ENCODE results near the gene CLMN.
"Not testable (repeated sequence)": the region's sequence is repeated elsewhere in the genome, so short reads cannot be mapped to it uniquely, and the experiment has no call there.

CLMN gene

DNA sequence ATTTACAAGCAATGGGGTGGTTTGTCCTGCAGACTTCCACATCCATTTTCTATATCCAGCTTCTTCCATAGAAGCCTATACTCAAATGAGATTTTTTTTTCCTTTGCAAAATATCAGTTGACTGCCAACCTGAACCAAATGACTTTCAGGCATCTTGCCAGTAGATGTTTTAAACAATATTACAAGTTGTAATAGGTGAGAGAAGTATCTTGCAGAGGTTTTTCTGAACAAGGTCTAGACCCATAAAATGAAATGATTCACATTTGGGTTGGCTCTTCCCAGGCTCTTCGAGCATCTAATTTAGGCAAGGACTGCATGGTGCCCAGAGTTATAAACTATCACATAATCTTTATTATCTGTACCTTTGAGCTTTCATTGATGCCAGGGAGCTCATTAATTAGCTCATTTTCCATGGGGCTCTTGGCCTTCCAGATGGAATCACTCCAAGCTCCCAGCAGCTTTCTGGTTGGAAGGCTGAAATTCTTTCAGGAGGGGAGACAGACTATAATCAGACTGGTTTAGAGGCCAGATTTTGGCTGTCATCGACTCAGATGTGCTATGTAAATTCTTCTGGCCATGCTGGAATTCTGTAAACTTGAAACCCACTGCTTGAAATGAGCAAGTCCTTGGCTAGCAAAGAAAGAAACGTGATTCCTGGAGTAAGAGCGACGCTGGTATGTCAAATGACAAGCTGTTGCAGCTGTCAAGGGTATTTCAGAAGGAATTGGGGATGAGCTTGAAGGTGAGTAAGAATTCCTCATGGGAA is 130.2 kb downstream of the CLMN start:
- DNase-seq: no peak

DNA sequence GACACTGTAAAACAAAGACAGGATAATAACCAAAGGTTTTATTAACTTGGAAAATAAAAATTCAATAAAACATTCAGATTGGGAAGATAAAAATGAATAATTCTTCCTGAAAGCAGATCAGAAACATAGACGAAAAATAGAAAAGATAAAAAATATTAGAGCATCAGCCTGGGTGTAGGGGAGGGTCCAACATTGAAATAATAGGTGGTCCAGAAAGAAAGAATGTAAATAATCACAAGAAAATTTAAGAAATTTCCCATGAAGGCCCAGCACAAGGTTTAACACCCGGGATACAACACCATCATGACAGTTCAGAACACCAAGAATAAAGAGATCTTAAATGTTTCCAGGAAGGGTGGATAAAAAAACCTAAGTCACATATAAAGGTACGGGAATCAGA is 131.3 kb downstream of the CLMN start:
- DNase-seq: no peak

GRCh38 chr14:95185767-95186392 is 133.8 kb downstream of the CLMN start:
- DNase-seq: no peak

GRCh38 chr14:95185033-95185766 is 134.5 kb downstream of the CLMN start:
- no peak for DNase-seq

DNA sequence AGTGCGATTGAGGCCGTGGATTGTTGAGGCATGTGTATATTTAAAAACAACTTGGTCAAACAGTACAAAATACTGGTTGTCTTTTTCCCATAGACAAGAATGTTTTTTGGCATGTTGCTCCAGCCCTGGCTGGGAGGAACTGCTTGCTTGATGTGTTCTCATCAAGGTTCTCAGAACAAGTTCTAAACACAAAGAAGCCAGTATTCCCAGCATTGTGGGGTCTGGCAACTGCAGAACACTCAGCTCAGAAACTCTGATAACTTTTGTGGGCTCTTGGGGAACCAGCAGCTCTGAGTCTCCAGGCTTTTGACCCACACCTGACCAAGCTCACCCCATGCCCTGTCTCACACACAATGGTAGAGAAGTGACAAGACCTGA is 135.3 kb downstream of the CLMN start:
- no peak for DNase-seq

DNA sequence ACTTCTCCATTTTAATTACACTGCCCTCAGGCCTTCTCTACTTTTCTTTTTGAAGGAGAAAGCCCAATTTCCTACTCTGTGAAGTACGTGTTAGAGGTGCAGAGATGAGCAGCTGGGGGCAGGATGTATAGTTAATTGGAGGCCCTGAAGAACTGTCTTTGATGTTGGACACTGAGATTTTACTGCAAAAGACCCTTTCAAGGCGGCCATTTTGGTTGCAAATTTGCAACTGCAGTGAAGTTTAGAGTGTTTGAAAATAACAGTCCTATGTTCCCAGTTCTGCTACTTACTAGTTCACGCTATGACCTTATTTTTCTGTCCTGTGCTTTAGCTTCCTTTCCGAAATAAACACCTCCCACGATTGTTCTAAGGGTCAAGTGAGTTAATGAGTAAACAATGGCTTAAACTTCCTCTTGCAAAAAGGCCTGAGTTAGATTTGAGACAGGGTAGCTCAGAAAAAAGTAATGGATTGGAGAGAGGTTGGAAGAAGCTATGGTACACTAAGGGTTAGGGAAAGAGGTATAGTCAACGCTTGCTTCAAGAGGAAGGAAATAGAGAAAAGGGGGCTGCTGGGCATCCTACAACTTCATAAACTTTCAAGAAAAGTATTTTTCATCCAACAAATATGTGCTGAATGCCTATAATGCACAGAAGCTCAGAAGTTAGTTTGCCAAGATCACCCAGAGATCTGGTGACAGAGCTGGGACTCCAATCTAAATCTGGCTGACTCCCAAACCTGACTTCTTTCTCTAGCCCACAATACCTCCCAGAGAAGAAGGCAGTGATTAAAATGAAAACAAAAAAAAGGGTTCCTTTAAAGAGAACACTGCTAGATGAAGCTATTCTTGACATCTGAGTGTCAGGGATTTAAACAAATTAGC is 135.9 kb downstream of the CLMN start:
- no peak for DNase-seq

- DNase-seq: no peak
Observed at GRCh38 chr14:95183082-95183481, 136.6 kb downstream of the CLMN start.

DNA sequence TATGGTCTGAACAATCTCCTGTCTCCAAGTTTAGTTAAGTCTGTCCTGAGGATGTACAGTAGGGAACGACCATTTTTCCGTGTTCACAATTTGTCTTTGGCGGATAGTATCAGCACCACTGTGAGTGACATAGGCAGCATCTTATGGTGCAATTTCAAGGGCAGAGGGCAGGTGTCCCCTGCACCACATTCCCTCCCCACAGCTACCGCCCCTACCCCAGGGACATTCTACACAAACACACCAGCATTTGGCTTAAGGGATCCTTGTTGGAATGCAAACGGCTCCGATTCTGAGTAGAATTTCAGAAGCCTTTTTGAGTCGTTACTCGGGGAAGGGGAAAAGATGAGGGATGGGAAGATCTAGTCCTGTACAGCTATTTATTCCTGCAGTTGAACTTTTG is 137.3 kb downstream of the CLMN start:
- no peak for DNase-seq

DNA sequence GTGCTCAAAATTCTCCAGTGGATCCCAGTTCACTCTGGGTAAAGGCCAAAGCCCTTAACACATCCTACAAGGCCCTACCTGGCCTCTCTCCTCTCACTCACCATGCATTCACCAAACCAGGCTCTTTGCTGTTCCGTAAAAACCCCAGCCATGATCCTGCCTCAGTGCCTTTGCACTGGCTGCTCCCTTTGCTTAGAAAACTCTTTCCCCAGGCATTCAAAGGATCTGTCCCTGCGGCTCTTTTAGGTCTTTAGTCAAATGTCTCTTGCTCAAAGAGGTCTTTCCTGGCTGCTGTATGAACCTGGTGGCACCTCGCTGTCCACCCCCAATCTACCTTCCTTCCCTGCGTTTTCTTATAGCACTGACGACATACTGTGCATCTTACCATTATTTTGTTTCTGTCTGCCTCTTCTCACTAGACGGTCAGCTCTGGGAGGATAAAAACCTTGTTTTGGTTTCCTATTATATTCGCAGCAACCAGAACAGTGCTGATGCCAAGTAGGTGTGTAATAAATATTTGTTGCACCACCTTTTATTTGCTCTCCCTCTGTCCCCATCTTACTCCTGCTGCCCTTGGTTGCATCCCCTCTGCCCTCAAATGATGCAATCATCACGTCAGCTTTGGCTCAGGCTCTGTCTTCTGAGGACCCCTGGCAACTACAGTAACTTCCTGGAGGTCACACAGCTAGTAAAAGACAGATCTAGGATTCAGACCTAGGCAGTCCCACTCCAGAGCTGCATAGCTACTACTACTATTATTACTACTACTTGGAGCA is 138.6 kb downstream of the CLMN start:
- no peak for DNase-seq

GRCh38 chr14:95175670-95176069 is 144.0 kb downstream of the CLMN start:
- not testable (repeated sequence) for DNase-seq

DNA sequence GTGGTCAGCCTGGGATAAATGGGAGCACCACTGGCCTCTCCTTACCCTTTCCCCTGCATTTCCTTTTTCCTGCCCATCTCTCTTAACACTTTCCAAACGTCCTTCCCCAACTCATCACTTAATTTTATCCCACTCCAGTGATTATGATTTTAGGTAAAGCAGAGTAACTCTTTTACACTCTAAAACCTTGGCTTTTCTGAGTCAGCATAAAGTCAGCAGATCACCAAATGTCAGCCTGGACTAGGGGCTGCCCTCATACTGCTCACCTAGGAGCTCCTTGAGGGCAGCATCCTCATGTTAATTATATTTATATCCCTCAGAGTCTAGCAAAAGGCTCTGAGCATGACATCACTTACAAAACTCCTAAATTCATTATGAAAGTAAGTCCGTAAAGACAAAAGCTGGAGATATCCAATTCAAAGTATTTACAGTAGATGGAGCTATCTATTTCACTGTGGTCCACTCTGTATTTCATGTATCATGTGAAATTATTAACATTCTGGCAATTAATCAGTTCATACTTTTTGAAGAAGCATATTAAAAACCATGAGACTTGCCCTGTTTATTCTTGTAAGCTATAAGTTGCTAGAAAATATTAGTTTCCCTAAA is 145.4 kb downstream of the CLMN start:
- no peak for DNase-seq

DNA sequence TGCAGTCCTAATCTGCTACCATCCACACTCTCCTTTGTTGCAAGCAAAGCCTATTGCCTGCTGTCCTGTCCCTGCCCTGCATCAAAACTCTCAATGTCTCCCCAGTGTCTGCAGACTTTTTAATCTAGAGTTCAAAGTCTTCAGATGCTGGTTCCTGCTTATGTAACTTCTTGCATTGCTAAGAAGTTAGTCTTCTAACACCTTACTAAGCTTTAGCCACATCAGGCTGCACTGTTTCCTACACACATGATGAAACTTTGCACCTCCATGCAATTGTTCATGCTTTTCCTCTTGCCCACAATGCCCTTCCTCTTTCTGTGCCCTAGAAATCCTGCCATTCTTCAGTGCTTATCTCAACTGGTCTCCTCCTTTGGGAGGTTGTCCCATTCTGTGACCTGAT is 146.2 kb downstream of the CLMN start:
- no peak for DNase-seq

DNA sequence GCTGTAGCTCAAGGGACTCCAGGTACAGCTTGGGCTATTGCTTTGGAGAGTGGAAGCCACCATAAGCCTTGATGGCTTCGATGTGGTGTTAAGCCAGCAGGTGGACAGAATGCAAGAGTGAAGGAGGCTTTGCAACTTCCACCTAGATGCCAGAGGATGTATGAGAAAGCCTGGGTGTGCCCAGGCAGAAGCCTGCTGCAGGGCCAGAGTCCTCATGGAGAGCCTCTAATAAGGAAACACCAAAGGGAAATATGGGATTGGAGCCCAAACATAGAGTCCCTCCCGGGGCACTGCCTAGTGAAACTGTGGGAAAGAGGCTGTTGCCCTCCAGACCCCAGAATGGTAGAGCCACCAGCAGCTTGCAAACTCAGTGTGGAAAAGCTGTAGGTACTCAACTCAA is 152.5 kb downstream of the CLMN start:
- no peak for DNase-seq

DNA sequence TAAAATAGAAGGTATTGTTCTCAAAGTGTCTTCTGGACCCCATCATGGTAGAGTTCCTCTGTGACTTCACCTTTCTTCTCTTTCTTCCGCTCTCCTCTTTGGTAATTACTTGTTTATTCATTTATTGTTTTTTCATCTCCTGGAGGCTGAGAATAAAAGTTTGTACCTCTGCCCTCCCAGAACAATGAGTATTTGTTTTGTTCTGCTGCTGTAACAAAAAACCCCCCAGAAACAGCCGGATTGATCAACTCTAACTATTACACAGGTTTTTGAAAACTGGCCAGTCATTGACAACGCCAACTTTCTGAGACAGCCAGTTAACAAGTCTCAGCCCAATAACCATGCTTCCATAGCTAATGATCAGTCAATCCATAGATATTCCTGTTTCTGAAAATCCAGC is 154.2 kb downstream of the CLMN start:
- DNase-seq: no peak

DNA sequence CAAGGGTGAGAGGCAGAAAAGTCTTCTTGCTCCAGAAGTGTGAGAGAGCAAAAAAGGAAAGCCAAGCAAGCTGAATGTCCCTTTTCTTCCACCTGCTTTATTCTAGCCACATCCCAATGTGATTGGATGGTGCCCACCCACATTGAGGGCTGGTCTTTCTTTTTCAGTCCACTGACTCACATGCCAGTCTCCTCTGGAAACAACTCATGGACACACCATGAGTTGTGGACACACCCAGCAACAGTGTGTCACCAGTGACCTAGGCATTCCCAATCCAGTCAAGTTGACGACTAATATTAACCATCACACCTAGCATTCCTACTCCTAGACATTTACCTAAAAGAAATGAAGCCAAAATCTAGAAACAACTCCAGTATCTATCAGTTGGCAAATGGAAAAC is 155.2 kb downstream of the CLMN start:
- no peak for DNase-seq

GRCh38 chr14:95163666-95164065 is 156.0 kb downstream of the CLMN start:
- no peak for DNase-seq

DNA sequence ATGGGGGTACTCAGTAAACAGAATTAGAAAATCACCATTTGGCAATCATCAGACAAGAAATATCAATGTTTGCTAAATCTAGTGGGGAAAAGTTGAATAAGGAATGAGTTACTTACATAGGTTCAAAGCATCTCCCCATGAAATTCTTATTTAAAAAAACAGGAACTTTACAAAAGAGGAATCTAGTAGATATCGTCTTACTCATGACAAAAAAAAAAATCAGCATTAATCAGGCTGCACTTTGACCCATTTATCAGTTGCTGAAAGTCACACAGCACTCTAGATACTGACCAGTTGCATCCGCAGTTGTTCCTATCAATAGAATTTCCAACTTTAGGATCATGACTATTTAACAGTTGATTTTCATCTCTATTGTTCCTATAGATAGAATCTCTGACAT is 156.6 kb downstream of the CLMN start:
- DNase-seq: no peak

DNA sequence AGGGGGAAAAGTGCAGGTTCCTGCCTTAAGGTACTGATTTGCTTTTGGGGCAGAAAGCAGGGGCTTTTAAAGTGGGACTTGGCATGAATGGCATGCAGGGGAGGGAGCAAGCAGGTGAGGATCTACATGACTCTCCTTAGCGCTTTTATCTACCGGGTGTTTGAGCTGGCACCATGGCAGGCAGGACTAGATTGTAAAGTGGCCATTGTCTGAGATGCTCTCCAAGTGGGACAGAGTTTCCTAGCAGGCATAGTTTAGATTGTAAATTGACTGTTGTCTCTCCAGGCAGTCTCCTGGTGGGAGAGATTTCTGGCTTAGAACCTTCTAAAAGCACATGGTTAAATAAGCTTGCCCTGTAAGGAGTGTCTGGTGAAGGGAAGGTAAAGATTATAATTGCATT is 157.1 kb downstream of the CLMN start:
- no peak for DNase-seq

DNA sequence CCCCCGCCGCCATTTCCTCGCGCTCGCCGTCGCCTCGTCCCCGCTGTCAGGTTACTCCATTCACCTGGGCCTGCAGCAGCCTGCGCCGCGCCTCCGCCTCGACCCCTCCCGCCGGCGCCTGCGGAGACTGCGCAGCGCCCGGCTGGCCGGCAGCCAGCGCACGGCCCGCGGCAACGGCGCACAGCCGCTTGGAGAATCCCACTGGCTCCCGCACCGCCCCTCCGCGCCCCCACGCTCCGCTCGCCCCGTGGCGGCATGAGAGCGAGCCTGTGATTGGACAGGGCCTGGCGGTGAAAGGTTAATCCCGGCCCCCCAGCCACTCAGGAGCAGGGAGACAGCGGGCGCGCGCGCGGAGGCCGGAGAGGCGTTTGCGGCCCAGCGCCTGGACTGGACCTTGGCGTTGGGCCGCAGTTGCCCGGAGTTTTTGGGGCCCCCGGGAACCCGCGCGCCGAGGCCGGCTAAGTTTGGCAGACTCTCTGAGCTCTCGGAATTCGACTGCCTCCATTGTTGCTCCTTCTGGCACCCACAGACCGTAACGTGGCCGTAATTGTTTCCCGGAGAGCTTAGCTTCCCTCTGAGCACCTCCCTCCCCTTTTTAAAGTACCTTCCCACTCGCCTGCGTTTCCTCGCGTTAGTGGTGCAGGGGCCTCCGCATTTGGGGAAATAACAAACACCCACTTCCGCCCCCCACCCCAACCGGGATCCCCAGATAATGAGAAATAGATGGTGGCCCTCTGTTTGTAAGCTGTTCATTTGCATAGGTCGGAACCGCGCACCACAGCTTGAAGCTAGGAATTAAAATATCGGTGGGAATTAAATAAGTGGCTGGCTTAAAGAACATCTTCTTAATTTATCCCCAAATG is 162.2 kb downstream of the CLMN start, which contains the start of gene DICER1:
Gene DICER1 (minus strand): TSS at position 203 of the 863 bp plus-strand sequence. CDS start 24,071 bp downstream, outside the sequence.
- peak; percentile 96 to 97 for DNase-seq

DNA sequence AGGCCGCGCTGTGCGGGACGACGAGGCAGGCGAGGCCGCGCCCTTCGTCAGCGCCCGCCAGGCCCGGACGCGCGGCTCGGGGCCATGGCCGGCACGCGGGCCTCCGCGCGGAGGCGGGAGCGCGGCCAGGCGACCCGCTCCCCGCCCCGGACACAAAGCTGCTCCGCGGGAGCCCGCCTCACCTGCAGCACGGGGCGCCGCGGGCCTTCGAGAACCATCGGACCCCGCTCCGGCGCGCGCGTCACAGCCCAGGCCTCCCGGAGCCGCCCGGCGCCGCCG is 162.7 kb downstream of the CLMN start:
- DNase-seq: no peak

Measured in stimulated activated CD4-positive, alpha-beta T cell treated with anti-CD3 and anti-CD28 coated beads, Interleukin-2, amount 100 ng/mL, for 24 hours (primary cell).